ENCODE measurements around the gene CAPN12. TPM values are rescaled to one million over a fixed set of nuclear protein-coding genes. Genes with fewer than 3 reads are reported as not detected.

CAPN12 gene
- polyA plus RNA-seq, 1 of the 3 experiments (the other 2 are of a cell fraction) = 3.0 TPM

- H3F3A ChIP-seq (replicated peaks; ENCODE audit: insufficient read depth) = no peaks in the 10 kb centered on the region
- TF ChIP-seq GATA2 (CRISPR knock-in tag; IDR thresholded peaks at IDR 0.05) (no peak), NRF1 (IDR thresholded peaks at IDR 0.05; ENCODE audit: low read depth, low read length) (no peak), SIN3A (IDR thresholded peaks at IDR 0.05; ENCODE audit: borderline replicate concordance, low read depth, low read length) (no peak), YY1 (IDR thresholded peaks at IDR 0.05; ENCODE audit: low read depth) (no peak), POLR2AphosphoS5 (IDR thresholded peaks at IDR 0.05; ENCODE audit: low read depth, low read length) (no peak), CTCF (IDR thresholded peaks at IDR 0.05) (no peak), FOXM1 (IDR thresholded peaks at IDR 0.05; ENCODE audit: low read depth) (no peak), MXI1 (IDR thresholded peaks at IDR 0.05; ENCODE audit: low read depth, low read length) (no peak), TCF12 (IDR thresholded peaks at IDR 0.05) (no peak), IRF3 (IDR thresholded peaks at IDR 0.05; ENCODE audit: low read depth, low read length) (no peak), ELF1 (IDR thresholded peaks at IDR 0.05) (no peak), RCOR1 (IDR thresholded peaks at IDR 0.05; ENCODE audit: low read length) (no peak)
- H3K79me2 ChIP-seq (ENCODE audit: insufficient read depth) = no peaks in the 10 kb centered on the region
- no peak overlapping the region for H3K4me2 ChIP-seq
- H3K4me3 ChIP-seq (ENCODE audit: low read depth in 2 of 2, low read length in 1 of 2) = no peak overlapping the region
- no peak overlapping the region for H3K27ac ChIP-seq (ENCODE audit: low read depth in 2 of 2, low read length in 1 of 2)
- WGBS (ENCODE audit: low lambda C conversion rate) = 81% methylated on average over 2 of the region's 2 CpGs
- H2AFZ ChIP-seq (ENCODE audit: low read depth) = no peak overlapping the region
- peaks cover 0 to 4% of the 10 kb centered on the region in 2 experiments; a peak in 1 of 4 replicates for H3K4me1 ChIP-seq (ENCODE audit: control insufficient read depth in 1 of 2, insufficient read depth in 2 of 2, low read depth in 1 of 2, low read length in 1 of 2)
- H3K9ac ChIP-seq = no peak overlapping the region
- H4K20me1 ChIP-seq (ENCODE audit: insufficient read depth) = no peaks in the 10 kb centered on the region
- CTCF ChIA-PET = no interaction called here
- DNase-seq = no peak
- no peaks in the 10 kb centered on the region for H3K9me3 ChIP-seq
- H3K9me2 ChIP-seq = no peaks in the 10 kb centered on the region
- no peaks in the 10 kb centered on the region for H3K36me3 ChIP-seq (replicated peaks in 1 of 2; ENCODE audit: control insufficient read depth in 1 of 2, insufficient read depth in 2 of 2, low read length in 1 of 2)
- POLR2A ChIA-PET = no interaction called here
- no peaks in the 10 kb centered on the region for H3K27me3 ChIP-seq (ENCODE audit: insufficient read depth)
Observed at GRCh38 chr19:38740932-38741331, 3.3 kb downstream of the CAPN12 start.

GRCh38 chr19:38740257-38740592 lies 4.0 kb downstream of the CAPN12 start:
- no peaks in the 10 kb centered on the region for H3K79me2 ChIP-seq (ENCODE audit: insufficient read depth)
- ChIA-PET CTCF (no interaction called here), POLR2A (no interaction called here)
- no peaks in the 10 kb centered on the region for H3K9me3 ChIP-seq
- DNase-seq = no peak
- H3K4me2 ChIP-seq = no peak overlapping the region
- peaks cover 2% of the 10 kb centered on the region for H3F3A ChIP-seq (replicated peaks; ENCODE audit: insufficient read depth)
- H2AFZ ChIP-seq (ENCODE audit: low read depth) = no peak overlapping the region
- peaks cover 0 to 6% of the 10 kb centered on the region in 2 experiments; a peak in 1 of 4 replicates for H3K4me1 ChIP-seq (ENCODE audit: control insufficient read depth in 1 of 2, insufficient read depth in 2 of 2, low read depth in 1 of 2, low read length in 1 of 2)
- no peaks in the 10 kb centered on the region for H4K20me1 ChIP-seq (ENCODE audit: insufficient read depth)
- 88% methylated on average over 9 of the region's 9 CpGs for WGBS (ENCODE audit: low lambda C conversion rate)
- H3K27me3 ChIP-seq (ENCODE audit: insufficient read depth) = no peaks in the 10 kb centered on the region
- no peaks in the 10 kb centered on the region for H3K9me2 ChIP-seq
- H3K9ac ChIP-seq = no peak overlapping the region
- H3K4me3 ChIP-seq (ENCODE audit: low read depth in 2 of 2, low read length in 1 of 2) = no peak overlapping the region
- H3K27ac ChIP-seq (ENCODE audit: low read depth in 2 of 2, low read length in 1 of 2) = no peak overlapping the region
- no peak for TF ChIP-seq USF2 (IDR thresholded peaks at IDR 0.05; ENCODE audit: borderline replicate concordance, low read depth, low read length)
- TF ChIP-seq MAX (IDR thresholded peaks at IDR 0.05; ENCODE audit: low read depth) = no peak
- no peak for TF ChIP-seq EP300 (IDR thresholded peaks at IDR 0.05; ENCODE audit: borderline replicate concordance in 1 of 2, low read depth in 1 of 2, low read length in 1 of 2)
- H3K36me3 ChIP-seq (replicated peaks in 1 of 2; ENCODE audit: control insufficient read depth in 1 of 2, insufficient read depth in 2 of 2, low read length in 1 of 2) = no peaks in the 10 kb centered on the region
